ENCODE results near the gene PSTK. TPM values are rescaled to one million over a fixed set of nuclear protein-coding genes. Genes with fewer than 3 reads are reported as not detected.

PSTK gene
- total and polyA plus RNA-seq, 2 experiments from 2014 or later, result 7.4 to 7.6 TPM

DNA sequence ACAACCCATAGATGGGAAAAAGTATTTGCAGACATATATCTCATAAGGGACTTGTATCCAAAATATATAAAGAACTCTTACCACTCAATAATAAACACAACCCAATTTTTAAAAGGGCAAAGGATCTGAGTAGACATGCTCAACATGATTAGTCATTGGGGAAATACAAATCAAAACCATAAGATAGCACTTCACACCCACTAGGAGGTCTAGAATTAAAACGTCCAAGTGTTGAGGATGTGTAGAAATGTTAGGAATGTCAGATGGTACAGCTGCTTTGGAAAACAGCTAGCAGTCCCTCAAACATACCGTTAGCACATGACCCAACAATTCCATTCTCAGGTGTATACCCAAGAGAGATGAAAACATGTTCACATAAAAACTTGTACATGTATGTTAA, 8.3 kb downstream of the PSTK start:
- no peaks in the 10 kb centered on the region for H3K4me1 ChIP-seq (ENCODE audit: insufficient read depth)
- H3K27ac ChIP-seq, result no peak overlapping the region
- no peaks in the 10 kb centered on the region for H3K27me3 ChIP-seq
- DNase-seq (ENCODE audit: low spot score), result no peak
- WGBS (ENCODE audit: low lambda C conversion rate, missing lambda C conversion rate), result 85% methylated on average over 2 of the region's 2 CpGs
- H3K4me2 ChIP-seq, result no peak overlapping the region
- no peaks in the 10 kb centered on the region for H3K79me2 ChIP-seq
- TF ChIP-seq CTCF (IDR thresholded peaks at IDR 0.05; ENCODE audit: poor library complexity) (no peak), EZH2phosphoT487 (IDR thresholded peaks at IDR 0.05; ENCODE audit: low read depth, severe bottlenecking, unreplicated experiment) (no peak), EZH2 (IDR thresholded peaks at IDR 0.05; ENCODE audit: borderline replicate concordance) (no peak)
- no peaks in the 10 kb centered on the region for H4K20me1 ChIP-seq (ENCODE audit: insufficient read depth, poor library complexity, severe bottlenecking)
- H3K4me3 ChIP-seq, result no peak overlapping the region
- H2AFZ ChIP-seq, result no peak overlapping the region
- H3K9me3 ChIP-seq (ENCODE audit: low read depth), result no peaks in the 10 kb centered on the region
- H3K9me2 ChIP-seq (replicated peaks; ENCODE audit: insufficient read depth), result no peaks in the 10 kb centered on the region
- H3K36me3 ChIP-seq (replicated peaks; ENCODE audit: insufficient read depth, low read depth), result no peaks in the 10 kb centered on the region

GRCh38 chr10:122990278-122990677, 10.1 kb downstream of the PSTK start:
- H3K36me3 ChIP-seq (replicated peaks; ENCODE audit: insufficient read depth, low read depth), result no peaks in the 10 kb centered on the region

DNA sequence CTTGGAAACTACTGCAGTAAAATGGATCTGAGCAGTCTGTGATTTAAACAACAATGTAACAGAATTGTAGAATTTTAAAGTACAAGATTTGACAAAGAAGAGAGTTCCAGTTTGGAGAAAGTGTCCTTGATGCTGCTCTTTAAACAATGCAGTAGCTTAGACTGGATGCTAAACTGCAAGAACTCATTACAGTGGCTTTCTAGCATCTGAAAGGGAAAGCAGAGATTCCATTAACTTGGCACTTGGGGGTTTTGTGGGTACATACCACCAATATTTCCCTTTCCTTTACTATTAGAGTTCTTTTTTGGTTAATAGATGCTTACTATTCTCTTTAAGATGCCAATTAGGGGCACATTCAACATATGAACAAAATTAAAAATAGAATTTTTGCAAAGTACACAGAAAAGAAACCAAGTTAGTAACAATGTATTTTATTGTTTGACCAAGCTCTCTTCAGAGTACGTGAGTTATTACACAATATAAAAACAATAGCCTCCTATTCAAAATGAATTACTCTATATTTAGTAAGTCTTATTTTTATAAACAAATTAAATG, 11.9 kb downstream of the PSTK start:
- Histone ChIP-seq H3K27me3 (no peaks in the 10 kb centered on the region), H3K9me3 (ENCODE audit: low read depth) (no peaks in the 10 kb centered on the region), H3K9me2 (replicated peaks; ENCODE audit: insufficient read depth) (no peaks in the 10 kb centered on the region), H3K36me3 (replicated peaks; ENCODE audit: insufficient read depth, low read depth) (no peaks in the 10 kb centered on the region), H4K20me1 (ENCODE audit: insufficient read depth, poor library complexity, severe bottlenecking) (no peaks in the 10 kb centered on the region), H2AFZ (no peak overlapping the region), H3K79me2 (peaks cover 5% of the 10 kb centered on the region), H3K4me1 (ENCODE audit: insufficient read depth) (no peaks in the 10 kb centered on the region), H3K4me3 (no peak overlapping the region), H3K4me2 (no peak overlapping the region), H3K27ac (no peak overlapping the region)
- WGBS (ENCODE audit: low lambda C conversion rate, missing lambda C conversion rate), result 94% methylated on average over 1 of the region's 1 CpG
- no peak for DNase-seq (ENCODE audit: low spot score)
- no peak for TF ChIP-seq EZH2 (IDR thresholded peaks at IDR 0.05; ENCODE audit: borderline replicate concordance)
- TF ChIP-seq EZH2phosphoT487 (IDR thresholded peaks at IDR 0.05; ENCODE audit: low read depth, severe bottlenecking, unreplicated experiment), result no peak
- no peak for TF ChIP-seq CTCF (IDR thresholded peaks at IDR 0.05; ENCODE audit: poor library complexity)

More at GRCh38 chr10:122990278-122990677, 10.1 kb downstream of the PSTK start:
- Histone ChIP-seq H3K79me2 (no peaks in the 10 kb centered on the region), H3K4me3 (no peak overlapping the region), H3K27me3 (no peaks in the 10 kb centered on the region), H3K9me3 (ENCODE audit: low read depth) (no peaks in the 10 kb centered on the region), H2AFZ (no peak overlapping the region), H4K20me1 (ENCODE audit: insufficient read depth, poor library complexity, severe bottlenecking) (no peaks in the 10 kb centered on the region), H3K4me2 (no peak overlapping the region), H3K4me1 (ENCODE audit: insufficient read depth) (no peaks in the 10 kb centered on the region), H3K9me2 (replicated peaks; ENCODE audit: insufficient read depth) (no peaks in the 10 kb centered on the region), H3K27ac (no peak overlapping the region)
- TF ChIP-seq CTCF (IDR thresholded peaks at IDR 0.05; ENCODE audit: poor library complexity), result no peak
- no peak for DNase-seq (ENCODE audit: low spot score)
- WGBS (ENCODE audit: low lambda C conversion rate, missing lambda C conversion rate), result 83% methylated on average over 5 of the region's 5 CpGs
